NCI-H2107 (cell line): ENCODE data around the gene SMIM8.

ENCODE experiments used
- DNase-seq: peaks from one replicate; lab custom pipeline; 2025; lab: John Stamatoyannopoulos, UW

Gene SMIM8

GRCh38 chr6:87391334-87391733, 68.9 kb downstream of the SMIM8 start:
- peak; percentile 43 for DNase-seq
